Cardiac muscle cell (in vitro differentiated cells and primary cell): Measurements from ENCODE around the gene POMGNT1. TPM values are rescaled to one million over a fixed set of nuclear protein-coding genes. Genes with fewer than 3 reads are reported as not detected.

Source experiments
- DNase-seq, 2 donors: peaks; one replicate each; pipeline versions ENCODE4 v3.0.0 to v3.0.0-alpha.2; 2010 to 2017; ENCODE audit warnings: low read depth in 1 of 2, low spot score in 1 of 2
- H3K27ac ChIP-seq: fragments of 200-600 bp; sonication (generic); 2 replicates; pipeline ENCODE4 v1.5.1; 2016
- H3K27me3 ChIP-seq: fragments of 200-600 bp; sonication (generic); 2 replicates; pipeline ENCODE4 v1.6.0; 2016; ENCODE audit warnings: control low read depth
- H3K36me3 ChIP-seq: fragments of 200-600 bp; sonication (generic); 2 replicates; pipeline ENCODE4 v1.5.1; 2016; ENCODE audit warnings: control low read depth
- H3K4me1 ChIP-seq: fragments of 200-600 bp; sonication (generic); 2 replicates; pipeline ENCODE4 v1.8.1; 2017; ENCODE audit warnings: low read depth, mild to moderate bottlenecking, mixed run types
- H3K4me3 ChIP-seq: fragments of 200-600 bp; sonication (generic); 2 replicates; pipeline ENCODE4 v1.5.1; 2016; ENCODE audit warnings: mild to moderate bottlenecking
- H3K9me3 ChIP-seq: fragments of 200-600 bp; sonication (generic); 2 replicates; pipeline ENCODE4 v1.5.1; 2017; ENCODE audit warnings: low read depth, mild to moderate bottlenecking, control low read depth
- polyA plus RNA-seq: library from polyadenylated mRNA; unstranded; fragments of >200 nt; fragmentation: Nextera tagmentation; extraction: Ambion mirVana; gene quantifications from 2 replicates; pipeline ENCODE4 v1.2.1, GENCODE V29; 2016
- total RNA-seq: library from RNA; depleted of rRNA; stranded (reverse); fragments of >200 nt; gene quantifications from 2 replicates; pipeline ENCODE4 v1.2.3, GENCODE V29; 2016
- TF ChIP-seq, protein P1 (sequence below): IDR thresholded peaks from 2 replicates; pipeline ENCODE4 v1.5.1; 2012; ENCODE audit warnings: low read depth, mild to moderate bottlenecking, low read length

The POMGNT1 gene
- total and polyA plus RNA-seq, 2 experiments from 2014 or later = 125 to 128 TPM

DNA sequence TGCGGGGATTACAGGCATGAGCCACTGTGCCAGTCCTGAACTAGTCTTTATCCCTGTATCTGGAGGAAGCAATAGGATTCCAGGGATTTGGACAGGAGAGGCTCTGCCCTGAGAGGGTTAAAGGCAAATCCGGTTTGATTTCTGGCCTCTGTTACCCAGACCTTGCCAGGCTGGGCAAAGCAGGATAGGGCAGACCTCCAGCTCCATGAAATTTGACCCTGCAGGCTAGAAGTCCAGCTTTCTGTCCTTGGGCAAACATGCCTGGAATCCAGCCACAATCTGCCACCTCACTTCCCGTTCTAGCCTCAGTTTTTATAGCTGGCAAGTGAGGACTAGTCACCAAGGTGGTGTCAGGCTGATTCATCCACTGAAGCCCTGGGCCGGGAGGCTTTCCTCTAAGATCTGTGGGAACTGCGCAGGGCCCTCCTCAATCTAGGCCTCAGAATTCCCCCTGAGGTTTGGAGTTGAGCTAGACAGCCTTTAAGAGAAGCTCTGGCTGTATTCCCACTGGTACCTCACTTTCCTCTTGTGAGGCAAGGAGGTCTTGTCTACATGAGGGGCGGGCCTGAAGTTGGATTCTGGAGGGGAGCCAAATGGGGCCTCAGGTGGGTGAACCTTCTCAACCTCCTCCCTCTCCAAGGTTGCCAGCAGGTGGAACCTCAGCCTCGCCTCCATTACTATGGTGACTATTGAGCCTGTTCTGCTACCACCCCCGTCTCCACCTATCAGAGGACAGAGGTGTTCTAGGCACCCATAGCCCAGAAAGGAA is 15.0 kb downstream of the POMGNT1 start:
- Histone ChIP-seq H3K4me3 (no peak overlapping the region), H3K4me1 (peaks cover 8% of the 10 kb centered on the region), H3K27ac (peak overlapping the region; percentile 82), H3K9me3 (no peaks in the 10 kb centered on the region), H3K27me3 (no peaks in the 10 kb centered on the region), H3K36me3 (no peaks in the 10 kb centered on the region)
- TF ChIP-seq, protein P1, sequence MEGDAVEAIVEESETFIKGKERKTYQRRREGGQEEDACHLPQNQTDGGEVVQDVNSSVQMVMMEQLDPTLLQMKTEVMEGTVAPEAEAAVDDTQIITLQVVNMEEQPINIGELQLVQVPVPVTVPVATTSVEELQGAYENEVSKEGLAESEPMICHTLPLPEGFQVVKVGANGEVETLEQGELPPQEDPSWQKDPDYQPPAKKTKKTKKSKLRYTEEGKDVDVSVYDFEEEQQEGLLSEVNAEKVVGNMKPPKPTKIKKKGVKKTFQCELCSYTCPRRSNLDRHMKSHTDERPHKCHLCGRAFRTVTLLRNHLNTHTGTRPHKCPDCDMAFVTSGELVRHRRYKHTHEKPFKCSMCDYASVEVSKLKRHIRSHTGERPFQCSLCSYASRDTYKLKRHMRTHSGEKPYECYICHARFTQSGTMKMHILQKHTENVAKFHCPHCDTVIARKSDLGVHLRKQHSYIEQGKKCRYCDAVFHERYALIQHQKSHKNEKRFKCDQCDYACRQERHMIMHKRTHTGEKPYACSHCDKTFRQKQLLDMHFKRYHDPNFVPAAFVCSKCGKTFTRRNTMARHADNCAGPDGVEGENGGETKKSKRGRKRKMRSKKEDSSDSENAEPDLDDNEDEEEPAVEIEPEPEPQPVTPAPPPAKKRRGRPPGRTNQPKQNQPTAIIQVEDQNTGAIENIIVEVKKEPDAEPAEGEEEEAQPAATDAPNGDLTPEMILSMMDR = no peak
- peak; percentile 53 to 76 for DNase-seq

DNA sequence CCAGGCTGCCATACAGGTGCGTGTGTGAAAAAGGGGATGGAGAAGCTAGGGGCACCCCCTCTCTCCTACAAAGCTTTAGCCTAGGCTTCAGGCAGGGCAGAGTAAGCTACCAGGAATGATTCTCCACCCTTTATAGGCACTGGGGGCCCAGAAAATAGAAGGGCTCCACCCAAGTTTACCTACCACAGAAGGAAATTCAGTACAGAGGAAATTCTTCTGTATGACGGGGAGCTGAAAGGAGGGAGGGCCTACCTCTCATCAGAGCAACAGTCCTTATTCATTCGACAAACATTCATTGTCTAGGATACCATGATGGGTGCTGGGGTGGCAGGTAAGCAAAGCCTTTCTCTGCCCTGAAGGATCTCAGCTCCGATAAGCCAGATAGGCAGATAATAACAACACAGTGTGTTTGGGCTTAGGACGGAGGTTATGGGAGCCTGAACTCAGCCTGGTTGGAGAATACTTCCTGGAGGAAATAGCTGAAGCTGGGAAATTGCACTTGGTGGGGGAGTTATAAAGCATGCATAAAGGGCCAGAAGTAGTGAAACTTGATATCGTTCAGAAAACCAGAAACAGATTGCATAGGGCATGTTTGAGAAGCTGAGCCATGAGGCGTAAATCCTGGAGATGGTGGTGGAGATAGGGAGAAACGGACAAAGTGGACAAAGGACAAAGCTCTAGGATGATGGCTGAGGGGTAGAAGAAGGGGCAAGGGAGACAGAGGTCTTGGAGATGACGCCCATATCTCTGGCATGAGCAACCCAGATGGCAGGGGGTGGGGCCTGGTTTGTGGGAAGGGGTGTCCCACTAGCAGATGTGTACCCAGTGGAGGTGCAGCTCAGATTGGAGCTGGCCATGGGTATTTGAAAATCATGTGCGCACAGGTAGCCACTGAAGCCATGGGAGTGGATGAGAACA is 16.6 kb downstream of the POMGNT1 start:
- TF ChIP-seq, protein P1 = no peak
- no peaks in the 10 kb centered on the region for H3K27me3 ChIP-seq
- no peak overlapping the region for H3K27ac ChIP-seq

GRCh38 chr1:46180082-46180616 is 18.1 kb downstream of the POMGNT1 start:
- H3K9me3 ChIP-seq = no peaks in the 10 kb centered on the region
- H3K4me1 ChIP-seq = peaks cover 8% of the 10 kb centered on the region
- TF ChIP-seq, protein P1 = no peak
- DNase-seq = peak in 1 of 2 donors; percentile 44
- H3K27me3 ChIP-seq = no peaks in the 10 kb centered on the region
- no peak overlapping the region for H3K27ac ChIP-seq
- H3K4me3 ChIP-seq = no peak overlapping the region
- no peaks in the 10 kb centered on the region for H3K36me3 ChIP-seq

More for the DNA sequence above, 16.6 kb downstream of the POMGNT1 start:
- DNase-seq = peak in 1 of 2 donors; percentile 25
- Histone ChIP-seq H3K36me3 (no peaks in the 10 kb centered on the region), H3K4me3 (no peak overlapping the region), H3K4me1 (peaks cover 8% of the 10 kb centered on the region), H3K9me3 (no peaks in the 10 kb centered on the region)

DNA sequence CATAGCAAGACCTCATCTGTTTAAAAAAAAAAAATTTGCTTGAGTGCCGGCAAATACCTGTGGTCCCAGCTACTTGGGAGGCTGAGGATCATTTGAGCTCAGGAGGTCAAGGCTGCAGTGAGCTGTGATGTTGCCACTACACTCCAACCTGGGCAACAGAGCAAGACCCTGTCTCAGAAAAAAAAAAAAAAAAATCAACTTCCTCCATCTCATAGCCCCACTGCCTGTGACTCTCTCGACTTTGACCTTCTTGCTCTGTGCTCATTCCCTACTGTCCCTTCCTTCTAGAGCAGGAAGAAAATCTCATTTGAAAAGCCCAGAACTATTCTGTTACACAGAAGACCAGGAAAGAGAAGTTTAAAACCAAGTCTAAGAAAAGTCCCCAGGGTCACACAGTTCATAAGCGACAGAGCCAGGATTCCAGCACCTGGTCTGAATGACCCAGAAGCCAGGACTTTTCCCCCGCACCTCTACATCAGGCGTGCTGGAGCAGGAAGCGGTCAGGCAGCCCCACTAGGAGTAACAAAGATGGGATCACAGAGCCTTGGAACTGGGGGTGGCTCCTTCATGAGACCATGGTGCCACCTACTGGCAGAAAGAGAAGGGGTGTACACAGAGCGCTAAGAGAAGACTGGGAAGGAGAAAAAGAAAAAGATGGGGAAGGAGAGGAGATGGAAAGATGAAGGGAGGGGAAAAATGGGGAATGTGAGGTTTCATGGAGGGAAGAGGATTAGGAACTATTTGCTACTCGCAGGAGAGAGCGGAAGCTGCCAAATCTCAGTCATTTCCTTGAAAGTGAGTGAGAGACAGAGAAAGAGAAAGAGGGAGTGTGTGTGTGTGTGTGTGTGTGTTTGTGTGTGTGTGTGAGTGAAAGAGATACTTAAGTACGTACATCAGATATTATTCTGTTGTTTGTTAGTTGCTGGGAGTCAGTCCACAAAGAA is 18.8 kb downstream of the POMGNT1 start:
- no peaks in the 10 kb centered on the region for H3K27me3 ChIP-seq
- H3K4me1 ChIP-seq = peaks cover 11% of the 10 kb centered on the region
- H3K9me3 ChIP-seq = no peaks in the 10 kb centered on the region
- no peaks in the 10 kb centered on the region for H3K36me3 ChIP-seq
- TF ChIP-seq, protein P1 = peak; percentile 95
- no peak overlapping the region for H3K27ac ChIP-seq
- H3K4me3 ChIP-seq = no peak overlapping the region
- peak; percentile 89 to 90 for DNase-seq
